OCI-LY1 (cell line): Measurements from ENCODE around the gene PFKL.

ENCODE experiments used
- H2AFZ ChIP-seq: fragments of 200-600 bp; sonication (generic), shearing (Covaris generic); 2 replicates; pipeline ENCODE4 v1.6.0; 2014; ENCODE audit warnings: antibody characterized with exemption, mild to moderate bottlenecking, low read length
- H3F3A ChIP-seq: fragments of 200-600 bp; sonication (generic), shearing (Covaris generic); 2 replicates; pipeline ENCODE4 v1.6.0; 2014; ENCODE audit warnings: mild to moderate bottlenecking, antibody characterized with exemption, low read length, moderate library complexity; ENCODE audit not compliant: insufficient read depth
- H3K27ac ChIP-seq: fragments of 200-600 bp; sonication (generic); 2 replicates; pipeline ENCODE4 v1.5.1; 2014; ENCODE audit warnings: low read length, mixed run types, mild to moderate bottlenecking, low read depth; ENCODE audit not compliant: poor library complexity, severe bottlenecking
- H3K27me3 ChIP-seq: fragments of 200-600 bp; sonication (generic); 2 replicates; pipeline ENCODE4 v1.6.0; 2014; ENCODE audit warnings: antibody characterized with exemption, mild to moderate bottlenecking, low read length, moderate library complexity; ENCODE audit not compliant: insufficient read depth
- H3K36me3 ChIP-seq: fragments of 200-600 bp; sonication (generic); 2 replicates; pipeline ENCODE4 v1.6.1; 2014; ENCODE audit warnings: mild to moderate bottlenecking, antibody characterized with exemption, low read length, moderate library complexity, mixed read lengths; ENCODE audit not compliant: insufficient read depth
- H3K4me1 ChIP-seq: fragments of 200-600 bp; sonication (generic); 2 replicates; pipeline ENCODE4 v1.5.1; 2014; ENCODE audit warnings: mild to moderate bottlenecking, low read length, moderate library complexity; ENCODE audit not compliant: insufficient read depth, severe bottlenecking
- H3K4me2 ChIP-seq: fragments of 200-600 bp; sonication (generic), shearing (Covaris generic); 2 replicates; pipeline ENCODE4 v1.6.1; 2014; ENCODE audit warnings: low read length
- H3K4me3 ChIP-seq: fragments of 200-600 bp; sonication (generic); 2 replicates; pipeline ENCODE4 v1.5.1; 2014; ENCODE audit warnings: low read length, low read depth, mild to moderate bottlenecking, mixed read lengths; ENCODE audit not compliant: poor library complexity, severe bottlenecking
- H3K79me2 ChIP-seq: fragments of 200-600 bp; shearing (Covaris generic); 2 replicates; pipeline ENCODE4 v1.6.1; 2016; ENCODE audit warnings: mixed run types, low read length, mixed read lengths; ENCODE audit not compliant: insufficient read depth
- H3K9ac ChIP-seq: fragments of 200-600 bp; sonication (generic), shearing (Covaris generic); 2 replicates; pipeline ENCODE4 v1.6.1; 2014; ENCODE audit warnings: mild to moderate bottlenecking, low read length, mixed read lengths
- H3K9me2 ChIP-seq: fragments of 200-600 bp; sonication (generic), shearing (Covaris generic); 2 replicates; pipeline ENCODE4 v1.6.1; 2014; ENCODE audit warnings: low read depth, mild to moderate bottlenecking, low read length, mixed read lengths
- H3K9me3 ChIP-seq: fragments of 200-600 bp; shearing (Covaris generic); 2 replicates; pipeline ENCODE4 v1.6.1; 2014; ENCODE audit warnings: low read length, mixed read lengths
- H4K20me1 ChIP-seq: fragments of 200-600 bp; sonication (generic), shearing (Covaris generic); 2 replicates; pipeline ENCODE4 v1.6.0; 2016; ENCODE audit warnings: mild to moderate bottlenecking, low read length; ENCODE audit not compliant: insufficient read depth
- CTCF ChIP-seq: fragments of 200-600 bp; sonication (generic), shearing (Covaris generic); IDR thresholded peaks from 2 replicates; pipeline ENCODE4 v1.5.1; 2017; ENCODE audit warnings: mild to moderate bottlenecking, antibody characterized with exemption, low read length, moderate library complexity, mixed read lengths
- EZH2 ChIP-seq: fragments of 200-600 bp; sonication (generic), shearing (Covaris generic); IDR thresholded peaks from 2 replicates; pipeline ENCODE4 v1.8.0; 2017; ENCODE audit warnings: borderline replicate concordance, mixed run types, mild to moderate bottlenecking, antibody characterized with exemption, low read length, moderate library complexity, mixed read lengths

PFKL gene

DNA sequence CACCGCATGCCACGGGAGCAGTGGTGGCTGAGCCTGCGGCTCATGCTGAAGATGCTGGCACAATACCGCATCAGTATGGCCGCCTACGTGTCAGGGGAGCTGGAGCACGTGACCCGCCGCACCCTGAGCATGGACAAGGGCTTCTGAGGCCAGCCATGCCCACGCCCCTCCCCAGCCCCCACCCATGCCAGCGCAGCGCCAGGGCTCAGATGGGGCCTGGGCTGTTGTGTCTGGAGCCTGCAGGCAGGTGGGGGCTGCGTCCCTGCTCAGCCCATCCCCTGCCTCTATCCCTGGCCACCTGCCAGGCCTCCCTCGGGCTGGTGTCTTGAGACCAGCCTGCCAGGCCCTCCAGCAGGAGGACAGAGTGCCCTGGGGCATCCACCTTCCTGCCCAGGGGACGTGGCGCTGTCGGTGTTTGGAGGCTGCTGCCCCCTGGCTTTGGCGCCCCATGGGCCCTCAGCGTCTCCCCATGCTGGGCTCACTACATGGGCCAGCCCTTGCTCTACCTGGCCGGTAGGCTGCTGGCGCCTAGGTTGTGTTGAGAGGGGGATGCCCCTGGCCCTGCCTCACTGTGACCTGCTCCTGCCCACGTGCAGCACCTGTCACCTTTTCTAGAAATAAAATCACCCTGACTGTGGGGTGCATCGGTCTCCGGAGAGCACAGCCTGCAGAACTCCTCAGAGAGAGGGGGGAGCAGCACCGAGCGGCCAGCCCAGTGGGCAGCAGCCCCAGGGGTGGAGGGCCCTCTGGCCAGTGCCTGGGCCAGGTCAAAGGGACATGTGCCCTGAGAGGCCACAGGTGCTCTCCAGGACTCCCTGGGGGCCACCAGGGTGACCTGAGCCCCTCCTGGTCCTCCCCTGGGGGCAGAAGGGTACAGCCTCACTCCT is 27.1 kb downstream of the PFKL start:
- H4K20me1 ChIP-seq: no peaks in the 10 kb centered on the region
- H3K4me1 ChIP-seq: no peaks in the 10 kb centered on the region

DNA sequence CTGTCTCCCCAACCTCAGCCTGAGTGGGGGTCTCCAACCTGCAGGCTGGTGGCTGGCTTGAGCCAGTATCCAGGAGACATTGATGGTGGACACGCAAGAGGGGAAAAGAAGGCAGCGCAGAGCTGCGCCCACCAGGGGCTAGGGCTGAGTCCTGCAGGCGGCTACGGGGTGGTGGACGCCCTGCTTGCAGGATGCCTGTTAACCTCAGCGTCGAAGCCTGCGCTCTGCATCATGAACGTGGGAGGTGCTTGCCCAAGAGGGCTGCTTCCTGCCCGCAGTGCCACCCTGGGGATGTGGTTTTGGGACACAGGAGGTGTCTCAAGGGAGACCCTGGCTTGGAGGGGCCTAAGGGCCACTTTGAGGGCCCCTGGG is 27.7 kb downstream of the PFKL start:
- Histone ChIP-seq H3K9me3 (no peaks in the 10 kb centered on the region), H3K4me3 (no peak overlapping the region), H3K9ac (no peak overlapping the region), H3K4me2 (no peak overlapping the region), H3K36me3 (peaks cover 41% of the 10 kb centered on the region), H3F3A (no peaks in the 10 kb centered on the region), H3K79me2 (no peaks in the 10 kb centered on the region), H3K27me3 (peaks cover 8% of the 10 kb centered on the region; the same call in 1 of the 2 replicates), H3K27ac (no peak overlapping the region), H3K9me2 (no peaks in the 10 kb centered on the region), H4K20me1 (no peaks in the 10 kb centered on the region), H2AFZ (no peak overlapping the region), H3K4me1 (no peaks in the 10 kb centered on the region)
- TF ChIP-seq EZH2 (no peak), CTCF (no peak)

More for the DNA sequence above, 27.1 kb downstream of the PFKL start:
- no peaks in the 10 kb centered on the region for H3K9me2 ChIP-seq
- no peak overlapping the region for H3K4me3 ChIP-seq
- no peak overlapping the region for H3K9ac ChIP-seq
- H3K9me3 ChIP-seq: no peaks in the 10 kb centered on the region
- TF ChIP-seq CTCF: no peak
- TF ChIP-seq EZH2: no peak
- no peaks in the 10 kb centered on the region for H3K79me2 ChIP-seq
- peaks cover 8% of the 10 kb centered on the region; the same call in 1 of the 2 replicates for H3K27me3 ChIP-seq
- H3K4me2 ChIP-seq: no peak overlapping the region
- H3K36me3 ChIP-seq: peaks cover 45% of the 10 kb centered on the region
- H3K27ac ChIP-seq: no peak overlapping the region
- H3F3A ChIP-seq: no peaks in the 10 kb centered on the region
- H2AFZ ChIP-seq: no peak overlapping the region

DNA sequence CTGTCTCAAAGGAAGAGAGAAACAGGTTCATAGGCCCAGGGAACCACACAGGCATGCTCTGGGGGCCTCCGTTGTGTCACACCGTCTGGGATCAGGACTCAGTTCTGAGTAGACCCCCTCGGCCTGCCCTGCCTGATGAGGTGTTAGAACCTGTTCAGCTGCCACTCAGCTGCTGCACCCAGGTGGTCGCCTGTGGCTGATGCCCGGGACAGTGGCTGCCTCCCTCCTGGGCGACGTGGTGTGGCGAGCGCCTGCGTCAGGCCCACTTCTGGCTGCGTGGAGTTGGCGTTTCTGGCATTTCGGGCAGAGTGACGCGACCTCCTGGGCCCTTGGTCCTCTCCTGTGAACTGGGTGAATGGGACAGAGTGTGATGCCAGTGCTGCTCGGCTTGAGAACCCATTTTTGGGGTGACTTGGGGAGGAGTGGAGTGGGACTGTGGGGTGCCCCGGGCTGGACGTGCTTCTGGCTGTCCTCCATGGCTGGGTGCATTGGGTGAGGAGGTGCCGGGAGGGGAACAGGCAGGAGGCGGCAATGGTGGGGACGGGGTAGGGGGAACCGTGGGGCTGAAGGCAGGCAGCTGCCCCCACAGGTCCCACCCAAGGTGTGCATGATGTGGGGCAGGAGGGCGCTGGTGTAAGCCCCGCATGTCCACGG is 28.5 kb downstream of the PFKL start:
- Histone ChIP-seq H3K9me2 (no peaks in the 10 kb centered on the region), H3K36me3 (peaks cover 38% of the 10 kb centered on the region), H3K9me3 (no peaks in the 10 kb centered on the region), H3K79me2 (no peaks in the 10 kb centered on the region), H3K27ac (no peak overlapping the region), H3K4me3 (no peak overlapping the region), H3K4me1 (no peaks in the 10 kb centered on the region), H3K9ac (no peak overlapping the region), H3K4me2 (no peak overlapping the region), H3K27me3 (peaks cover 8% of the 10 kb centered on the region; the same call in 1 of the 2 replicates), H3F3A (no peaks in the 10 kb centered on the region), H4K20me1 (no peaks in the 10 kb centered on the region), H2AFZ (no peak overlapping the region)
- TF ChIP-seq CTCF: no peak
- TF ChIP-seq EZH2: no peak
